ENCODE data around the gene PNLIPRP3.

The PNLIPRP3 gene

DNA sequence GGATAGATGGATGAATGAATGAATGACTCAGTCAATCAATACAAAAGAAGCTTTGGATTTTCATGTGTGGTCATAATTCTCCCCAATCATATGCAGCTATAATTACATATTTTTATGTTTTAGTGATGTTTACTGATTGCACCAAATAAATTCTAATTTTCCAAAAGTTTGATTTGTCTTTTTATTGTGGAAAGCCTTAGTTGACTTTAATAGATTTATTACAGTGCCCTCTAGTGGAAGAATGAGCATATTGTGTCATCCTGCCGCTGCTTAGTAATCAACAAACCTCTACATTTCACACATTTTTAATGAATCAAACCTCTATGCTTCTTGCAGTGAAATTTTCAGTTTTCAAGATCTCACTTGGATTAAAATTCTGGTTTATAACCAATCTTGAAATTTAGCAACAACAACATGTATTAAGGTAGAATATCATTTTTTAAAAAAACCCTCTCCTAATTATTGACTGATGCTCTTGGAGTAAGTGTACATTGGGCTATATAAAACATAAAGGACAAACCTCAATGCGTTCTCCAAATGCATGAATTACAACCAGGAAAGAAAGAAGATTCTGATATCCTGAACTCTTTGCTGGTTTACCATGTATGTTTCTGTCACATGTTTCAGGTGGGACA is 62.5 kb downstream of the PNLIPRP3 start:
- in situ Hi-C loops (cut with MboI; ENCODE audit: low sequenced_read_pairs) = no loop called here

DNA sequence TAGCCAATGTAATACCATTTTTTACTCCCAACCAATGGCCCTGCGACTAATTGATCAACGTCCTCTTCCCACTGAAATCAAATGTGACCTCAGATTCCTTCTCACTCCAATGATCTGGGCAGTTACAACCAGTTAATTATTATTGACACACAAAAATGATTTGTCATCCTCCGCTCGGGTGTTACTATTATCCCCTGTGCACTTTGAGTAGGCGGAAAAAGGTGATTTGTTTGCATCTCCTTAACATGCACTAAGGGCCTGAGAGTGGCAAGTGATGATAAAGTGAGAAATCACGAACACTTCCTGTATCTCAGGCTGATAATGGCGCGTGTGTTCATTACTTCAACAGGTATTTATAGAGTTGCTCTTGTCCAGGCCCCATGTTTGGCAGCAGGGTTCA is 77.1 kb downstream of the PNLIPRP3 start:
- in situ Hi-C loops (cut with MboI; ENCODE audit: low sequenced_read_pairs) = no loop called here

DNA sequence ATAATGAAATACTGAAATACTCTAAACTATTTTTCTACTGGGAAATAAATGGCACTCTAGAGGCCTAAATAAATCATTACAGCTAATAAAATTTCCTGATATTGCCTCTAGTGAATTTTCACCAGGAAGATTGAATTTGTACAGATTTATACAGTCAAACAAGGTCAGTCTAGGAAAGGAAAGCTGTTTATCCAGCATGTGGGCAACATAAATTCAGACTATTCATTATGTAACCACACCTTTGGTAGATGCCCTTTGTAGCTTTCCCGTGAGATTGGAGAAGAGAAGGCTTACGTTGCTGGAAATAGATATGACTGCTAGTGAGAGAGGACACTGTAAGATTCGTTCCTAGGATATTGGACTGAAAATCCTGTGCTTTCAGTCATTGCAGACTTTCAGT is 82.9 kb downstream of the PNLIPRP3 start:
- in situ Hi-C loops (cut with MboI; ENCODE audit: low sequenced_read_pairs) = no loop called here

DNA sequence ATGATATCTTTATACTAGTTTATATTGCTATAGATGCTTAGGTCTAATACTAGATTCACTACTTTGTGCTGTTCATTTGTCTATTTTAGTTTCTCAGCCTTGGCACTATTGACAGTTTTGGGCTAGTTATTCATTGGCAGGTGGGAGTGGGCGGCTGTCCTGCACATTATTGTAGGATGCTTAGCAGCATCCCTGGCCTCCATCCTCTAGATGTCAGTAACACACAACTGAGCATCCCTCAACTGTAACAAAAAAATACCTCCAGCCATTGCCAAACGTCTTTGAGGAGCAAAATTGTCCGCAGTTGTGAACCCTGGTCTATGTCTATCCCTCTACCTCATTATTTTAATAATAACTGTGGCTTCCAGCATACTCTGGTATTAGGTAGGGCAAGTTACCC is 83.7 kb downstream of the PNLIPRP3 start:
- in situ Hi-C loops (cut with MboI; ENCODE audit: low sequenced_read_pairs) = no loop called here

DNA sequence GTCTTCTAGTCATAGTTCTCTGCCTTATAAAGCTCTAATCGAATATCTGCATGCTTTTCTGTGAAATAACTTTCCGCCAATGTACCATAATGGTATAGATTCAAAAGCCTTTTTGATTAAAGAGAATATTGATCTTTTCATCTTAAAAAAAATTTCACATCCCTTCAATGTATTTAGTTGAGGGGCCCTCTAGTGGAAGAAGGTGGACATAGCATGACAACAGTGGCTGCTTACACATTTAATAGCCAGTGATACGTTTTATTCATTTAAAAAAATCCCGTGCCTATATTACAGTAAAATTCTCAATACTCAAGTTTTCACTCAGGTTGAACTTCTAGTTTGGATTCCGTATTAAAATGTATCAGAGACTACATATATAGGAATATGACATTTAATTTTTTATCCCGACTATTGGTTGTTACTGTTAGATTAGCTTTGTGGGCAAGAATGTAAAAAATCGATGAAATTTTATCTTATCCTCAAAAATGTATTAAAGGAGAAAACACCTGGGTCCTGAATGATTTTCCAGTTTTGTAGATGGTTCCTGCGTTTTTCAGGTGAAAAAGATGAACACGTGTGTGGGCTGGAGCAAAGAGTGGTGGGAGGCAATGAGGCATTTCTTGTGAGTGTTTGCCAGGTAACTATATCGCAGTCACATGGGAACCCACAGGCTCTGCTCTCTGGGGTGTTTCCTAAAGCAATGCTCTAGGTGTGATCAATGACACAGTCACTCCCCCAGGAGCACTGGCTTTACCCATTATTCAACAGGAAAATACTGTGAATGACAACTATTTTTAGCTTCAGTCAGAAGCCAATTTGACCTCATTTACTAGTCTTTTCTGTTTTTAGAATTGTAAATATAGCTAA is 94.0 kb downstream of the PNLIPRP3 start:
- in situ Hi-C loops (cut with MboI; ENCODE audit: low sequenced_read_pairs) = no loop called here

DNA sequence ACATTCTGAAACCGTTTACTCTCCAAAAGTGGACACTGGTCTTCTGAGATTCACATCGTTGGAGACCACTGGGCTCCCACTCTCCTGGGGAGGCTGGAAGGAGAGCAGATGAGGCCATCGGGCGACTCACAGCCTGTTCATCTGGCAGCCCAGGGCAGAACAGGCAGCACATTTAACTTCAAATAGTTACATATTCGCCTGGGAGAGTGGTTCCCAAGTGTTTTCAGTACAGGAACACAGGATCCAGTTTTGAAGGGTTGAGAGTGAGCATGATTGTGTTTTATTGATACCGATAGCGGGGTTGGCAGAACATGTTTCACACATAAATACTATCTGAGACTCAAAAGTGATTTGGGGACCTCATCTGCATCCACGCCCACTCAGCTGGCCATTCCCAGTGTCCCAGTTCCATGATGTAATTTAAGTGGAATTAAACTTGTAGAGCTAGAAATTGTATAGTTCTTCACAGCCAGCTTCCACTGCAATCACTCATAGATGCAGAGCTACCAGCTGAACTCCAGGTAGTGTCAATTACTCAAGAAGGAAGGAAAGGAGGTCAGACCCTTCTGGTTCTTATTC is 95.2 kb downstream of the PNLIPRP3 start:
- in situ Hi-C loops (cut with MboI; ENCODE audit: low sequenced_read_pairs) = no loop called here

DNA sequence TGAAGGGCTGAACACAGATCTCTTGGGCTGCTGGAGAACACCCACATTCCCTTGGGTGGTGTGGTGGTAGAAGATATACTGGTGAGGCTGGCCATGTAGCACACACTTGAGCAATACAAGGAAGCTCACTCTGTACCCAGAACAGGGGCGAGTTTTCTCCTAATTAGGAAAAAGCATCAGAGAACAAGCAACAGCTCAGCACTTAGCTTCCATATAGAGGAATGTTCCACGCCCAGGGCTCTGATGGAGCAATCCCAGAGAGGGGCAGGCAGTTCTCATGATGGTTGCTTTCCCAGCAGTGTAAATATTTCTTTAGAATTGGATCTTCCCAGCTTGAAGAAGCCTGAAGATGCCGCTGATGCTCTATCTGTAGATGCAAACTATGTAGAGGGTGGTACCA is 97.1 kb downstream of the PNLIPRP3 start:
- in situ Hi-C loops (cut with MboI; ENCODE audit: low sequenced_read_pairs) = no loop called here

DNA sequence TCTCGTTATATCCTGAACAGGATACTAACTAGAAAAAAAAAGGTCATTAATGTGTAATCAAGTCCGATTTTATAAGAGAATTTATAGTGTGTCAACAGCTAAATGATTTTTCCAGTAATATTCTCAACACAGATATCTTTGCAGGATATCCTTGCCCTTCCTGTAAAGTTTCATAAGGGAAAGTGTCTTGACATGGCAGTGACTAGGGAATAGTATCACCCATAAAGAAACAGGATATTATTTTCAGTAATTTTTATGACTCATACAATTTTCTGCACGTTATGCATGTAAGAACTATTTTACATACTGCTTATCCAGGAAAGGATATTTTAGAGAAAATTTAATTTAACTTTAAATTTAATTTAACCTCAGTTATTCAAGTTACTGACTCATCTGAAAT is 98.6 kb downstream of the PNLIPRP3 start:
- in situ Hi-C loops (cut with MboI; ENCODE audit: low sequenced_read_pairs) = no loop called here

Data from HL-60/S4 (cell line).